ENCODE data around the gene CORO2A.

- TF ChIP-seq CTCF (IDR thresholded peaks at IDR 0.05) = no peak
- TF ChIP-seq ZFX (IDR thresholded peaks at IDR 0.05; ENCODE audit: borderline replicate concordance) = no peak
Measured at GRCh38 chr9:98229620-98230019, 37.2 kb upstream of the CORO2A start.
